ENCODE results near the gene EIF5A.
A peak's percentile ranks its signal among the peaks of the same experiment; 100 is the strongest.

The EIF5A gene

GRCh38 chr17:7289256-7290032 lies 18.0 kb upstream of the EIF5A start:
- DNase-seq = peak; percentile 9

GRCh38 chr17:7290166-7290565 lies 17.3 kb upstream of the EIF5A start:
- no peak for DNase-seq

GRCh38 chr17:7290685-7291084 lies 16.7 kb upstream of the EIF5A start:
- DNase-seq = no peak

- DNase-seq = peak; percentile 13
These were observed 15.2 kb upstream of the EIF5A start for GRCh38 chr17:7292194-7292593.

- peak; percentile 25 for DNase-seq
These were observed 14.7 kb upstream of the EIF5A start for GRCh38 chr17:7292729-7293128.

- DNase-seq = peak; percentile 20
These were observed 14.3 kb upstream of the EIF5A start for GRCh38 chr17:7293159-7293558.

- DNase-seq = peak; percentile 17
These were observed 13.4 kb upstream of the EIF5A start for GRCh38 chr17:7293816-7294613.

GRCh38 chr17:7294614-7295153 lies 12.7 kb upstream of the EIF5A start, which contains the start of gene YBX2:
YBX2 (minus strand) TSS chr17:7294639; CDS start chr17:7294500, 139 bp downstream.
- peak; percentile 73 for DNase-seq

- DNase-seq = peak; percentile 6
These were observed 11.9 kb upstream of the EIF5A start for GRCh38 chr17:7295230-7296180.

GRCh38 chr17:7296189-7296861 lies 11.1 kb upstream of the EIF5A start:
- peak; percentile 89 for DNase-seq

- no peak for DNase-seq
These were observed 3.2 kb upstream of the EIF5A start for GRCh38 chr17:7304179-7304578.

GRCh38 chr17:7307686-7308624 lies 527 bp downstream of the EIF5A start:
- no peak for DNase-seq

GRCh38 chr17:7308625-7309433 lies 1.4 kb downstream of the EIF5A start:
- peak; percentile 60 for DNase-seq

GRCh38 chr17:7309628-7310027 lies 2.2 kb downstream of the EIF5A start:
- no peak for DNase-seq

GRCh38 chr17:7311110-7311705 lies 3.8 kb downstream of the EIF5A start:
- DNase-seq = no peak

GRCh38 chr17:7312432-7313087 lies 5.1 kb downstream of the EIF5A start:
- no peak for DNase-seq

GRCh38 chr17:7313088-7313889 lies 5.9 kb downstream of the EIF5A start:
- DNase-seq = no peak

Data from 8988T (cell line).